Neutrophil (primary cell): ENCODE data around the gene IL6R.

Experiments
- H3K27ac ChIP-seq: fragments of 200-600 bp; sonication (generic); 2 replicates; pipeline ENCODE4 v1.5.1; 2016; ENCODE audit warnings: mild to moderate bottlenecking, moderate library complexity
- H3K27me3 ChIP-seq: fragments of 200-600 bp; sonication (generic); 2 replicates; pipeline ENCODE4 v1.6.0; 2016; ENCODE audit warnings: mild to moderate bottlenecking
- H3K36me3 ChIP-seq: fragments of 200-600 bp; sonication (generic); 2 replicates; pipeline ENCODE4 v1.5.1; 2017
- H3K4me1 ChIP-seq, 2 experiments: fragments of 200-600 bp in 1 of 2; sonication (generic) in 1 of 2; 1 replicate in 1 of 2; 2 replicates in 1 of 2; pipeline versions ENCODE4 v1.5.1 to v1.6.1; 2013 to 2016; ENCODE audit warnings: low read depth in 1 of 2, low read length in 1 of 2, mild to moderate bottlenecking in 1 of 2, moderate library complexity in 1 of 2; ENCODE audit not compliant: control insufficient read depth in 1 of 2, insufficient read depth in 1 of 2
- H3K4me3 ChIP-seq, 2 experiments: fragments of 200-600 bp in 1 of 2; sonication (generic) in 1 of 2; 1 replicate in 1 of 2; 2 replicates in 1 of 2; pipeline ENCODE4 v1.5.1; 2013 to 2016; ENCODE audit warnings: low read depth in 1 of 2, low read length in 1 of 2, mild to moderate bottlenecking in 1 of 2, moderate library complexity in 1 of 2
- H3K9me3 ChIP-seq: fragments of 200-600 bp; sonication (generic); 2 replicates; pipeline ENCODE4 v1.5.1; 2016
- CTCF ChIP-seq: fragments of 200-600 bp; sonication (generic); IDR thresholded peaks from 2 replicates; pipeline ENCODE4 v1.5.1; 2016; ENCODE audit warnings: antibody characterized with exemption

The IL6R gene

GRCh38 chr1:154503898-154504297 is 98.8 kb downstream of the IL6R start:
- H3K36me3 ChIP-seq = no peaks in the 10 kb centered on the region
- H3K27ac ChIP-seq = no peak overlapping the region
- TF ChIP-seq CTCF = no peak
- no peak overlapping the region for H3K4me3 ChIP-seq
- peaks cover 5% of the 10 kb centered on the region for H3K9me3 ChIP-seq
- peaks cover 98% of the 10 kb centered on the region for H3K27me3 ChIP-seq
- peaks cover 17 to 27% of the 10 kb centered on the region in 2 experiments for H3K4me1 ChIP-seq

- Histone ChIP-seq H3K36me3 (no peaks in the 10 kb centered on the region), H3K4me3 (no peak overlapping the region), H3K4me1 (no peaks in the 10 kb centered on the region), H3K9me3 (no peaks in the 10 kb centered on the region), H3K27me3 (peaks cover 28% of the 10 kb centered on the region), H3K27ac (no peak overlapping the region)
- TF ChIP-seq CTCF = no peak
Observed at GRCh38 chr1:154512760-154513159, 107.6 kb downstream of the IL6R start.

- no peaks in the 10 kb centered on the region for H3K4me1 ChIP-seq
- H3K36me3 ChIP-seq = no peaks in the 10 kb centered on the region
- no peak overlapping the region for H3K4me3 ChIP-seq
- no peak overlapping the region for H3K27ac ChIP-seq
- peaks cover 19% of the 10 kb centered on the region for H3K27me3 ChIP-seq
- no peaks in the 10 kb centered on the region for H3K9me3 ChIP-seq
- TF ChIP-seq CTCF = no peak
Observed at GRCh38 chr1:154514066-154514553, 109.0 kb downstream of the IL6R start.

- H3K9me3 ChIP-seq = no peaks in the 10 kb centered on the region
- no peaks in the 10 kb centered on the region for H3K4me1 ChIP-seq
- no peak for TF ChIP-seq CTCF
- H3K36me3 ChIP-seq = no peaks in the 10 kb centered on the region
- no peak overlapping the region for H3K4me3 ChIP-seq
- H3K27ac ChIP-seq = no peak overlapping the region
- peaks cover 6% of the 10 kb centered on the region for H3K27me3 ChIP-seq
Observed at GRCh38 chr1:154517661-154518060, 112.5 kb downstream of the IL6R start.
